EL (cell line): ENCODE data around the gene ADAMTS17.

Experiments
- DNase-seq: peaks from one replicate; pipeline ENCODE4 v3.0.0-alpha.2; 2016

The ADAMTS17 gene

GRCh38 chr15:100247228-100248225 lies 94.2 kb downstream of the ADAMTS17 start:
- no peak for DNase-seq

GRCh38 chr15:100245855-100246254 lies 95.9 kb downstream of the ADAMTS17 start:
- DNase-seq = no peak

GRCh38 chr15:100245487-100245820 lies 96.3 kb downstream of the ADAMTS17 start:
- no peak for DNase-seq

GRCh38 chr15:100244796-100245486 lies 96.8 kb downstream of the ADAMTS17 start:
- DNase-seq = no peak

- DNase-seq = no peak
Measured at GRCh38 chr15:100242989-100243388, 98.8 kb downstream of the ADAMTS17 start.

GRCh38 chr15:100241572-100242482 lies 99.9 kb downstream of the ADAMTS17 start:
- peak; percentile 4 for DNase-seq

GRCh38 chr15:100236981-100237720 lies 104.6 kb downstream of the ADAMTS17 start:
- no peak for DNase-seq

- no peak for DNase-seq
Measured at GRCh38 chr15:100235030-100235617, 106.7 kb downstream of the ADAMTS17 start.

- no peak for DNase-seq
Measured at GRCh38 chr15:100234158-100235029, 107.4 kb downstream of the ADAMTS17 start.

- DNase-seq = no peak
Measured at GRCh38 chr15:100230784-100231183, 111.0 kb downstream of the ADAMTS17 start.

GRCh38 chr15:100229181-100230163 lies 112.3 kb downstream of the ADAMTS17 start:
- DNase-seq = no peak

- DNase-seq = no peak
Measured at GRCh38 chr15:100227781-100228180, 114.0 kb downstream of the ADAMTS17 start.

GRCh38 chr15:100226107-100226506 lies 115.7 kb downstream of the ADAMTS17 start:
- no peak for DNase-seq

- no peak for DNase-seq
Measured at GRCh38 chr15:100224206-100225185, 117.3 kb downstream of the ADAMTS17 start.

GRCh38 chr15:100222349-100222715 lies 119.4 kb downstream of the ADAMTS17 start:
- no peak for DNase-seq

GRCh38 chr15:100221471-100222348 lies 120.1 kb downstream of the ADAMTS17 start:
- no peak for DNase-seq
